Loucy (cell line): ENCODE data around the gene GOLGA8R.
"Not testable (repeated sequence)": the region's sequence is repeated elsewhere in the genome, so short reads cannot be mapped to it uniquely, and the experiment has no call there.

ENCODE experiments used
- CTCF ChIP-seq: fragments of 200-600 bp; sonication (generic); conservative IDR thresholded peaks from 2 replicates; pipeline ENCODE4 v1.5.1; 2014; ENCODE audit warnings: mild to moderate bottlenecking, antibody characterized with exemption, low read length
- EZH2phosphoT487 ChIP-seq: fragments of 200-600 bp; IDR thresholded peaks from 2 replicates; pipeline ENCODE4 v1.6.1; 2018; ENCODE audit warnings: antibody characterized with exemption, mild to moderate bottlenecking, moderate library complexity, borderline replicate concordance

GRCh38 chr15:30361404-30361803, 52.7 kb downstream of the GOLGA8R start:
- not testable (repeated sequence) for TF ChIP-seq CTCF, EZH2phosphoT487
